SK-N-SH treated with all-trans-retinoic acid at 6 μM for 48 hours (cell line): ENCODE results near the gene REG1B.

Experiments used
- ATAC-seq: fragments of 200-7000 bp; cut with Tn5 transposase; 3 replicates; pipeline ENCODE4 v1.9.1; 2020; ENCODE audit warnings: mild to moderate bottlenecking, moderate library complexity
- CSDC2 ChIP-seq: fragments of 250-450 bp; sonication (Bioruptor Pico); IDR thresholded peaks from 2 replicates; pipeline ENCODE4 v1.5.0; 2020; ENCODE audit warnings: mild to moderate bottlenecking, moderate library complexity
- ESRRG ChIP-seq: fragments of 250-450 bp; sonication (Bioruptor Pico); IDR thresholded peaks from 2 replicates; pipeline ENCODE4 v1.6.1; 2021; ENCODE audit warnings: mild to moderate bottlenecking
- GLIS3 ChIP-seq: fragments of 250-450 bp; sonication (Bioruptor Pico); IDR thresholded peaks from 2 replicates; pipeline ENCODE4 v1.5.0; 2020; ENCODE audit warnings: mild to moderate bottlenecking, moderate library complexity
- OSR1 ChIP-seq: fragments of 250-450 bp; sonication (Bioruptor Pico); IDR thresholded peaks from 2 replicates; pipeline ENCODE4 v1.8.0; 2022; ENCODE audit warnings: moderate library complexity, mild to moderate bottlenecking, inconsistent platforms
- PPARA ChIP-seq: fragments of 250-450 bp; sonication (Bioruptor Pico); IDR thresholded peaks from 2 replicates; pipeline ENCODE4 v1.5.0; 2020; ENCODE audit warnings: mild to moderate bottlenecking, borderline replicate concordance
- RARB ChIP-seq: fragments of 250-450 bp; sonication (Bioruptor Pico); IDR thresholded peaks from 2 replicates; pipeline ENCODE4 v1.8.0; 2021; ENCODE audit warnings: mild to moderate bottlenecking, moderate library complexity
- SNAI2 ChIP-seq: fragments of 250-450 bp; sonication (Bioruptor Pico); IDR thresholded peaks from 2 replicates; pipeline ENCODE4 v1.5.0; 2020; ENCODE audit warnings: mild to moderate bottlenecking, moderate library complexity
- TCF4 ChIP-seq: fragments of 250-450 bp; sonication (Bioruptor Pico); IDR thresholded peaks from 2 replicates; pipeline ENCODE4 v1.8.0; 2021; ENCODE audit warnings: mild to moderate bottlenecking, moderate library complexity, borderline replicate concordance
- TOX ChIP-seq: fragments of 250-450 bp; sonication (Bioruptor Pico); IDR thresholded peaks from 2 replicates; pipeline ENCODE4 v1.8.0; 2021; ENCODE audit warnings: mild to moderate bottlenecking, moderate library complexity, borderline replicate concordance
- ZC3H10 ChIP-seq: fragments of 250-450 bp; sonication (Bioruptor Pico); IDR thresholded peaks from 2 replicates; pipeline ENCODE4 v1.5.1; 2021; ENCODE audit warnings: mild to moderate bottlenecking, moderate library complexity
- ZFP3 ChIP-seq: fragments of 250-450 bp; sonication (Bioruptor Pico); IDR thresholded peaks from 2 replicates; pipeline ENCODE4 v1.5.0; 2020; ENCODE audit warnings: mild to moderate bottlenecking, moderate library complexity
- ZFP30 ChIP-seq: fragments of 450-650 bp; formaldehyde crosslinking; IDR thresholded peaks from 2 replicates; pipeline ENCODE4 v1.5.0; 2022; ENCODE audit warnings: mild to moderate bottlenecking, moderate library complexity
- ZNF565 ChIP-seq: fragments of 450-650 bp; formaldehyde crosslinking; conservative IDR thresholded peaks from 2 replicates; pipeline ENCODE4 v1.5.0; 2020; ENCODE audit warnings: low read depth, mild to moderate bottlenecking, moderate library complexity
- ZNF70 ChIP-seq: fragments of 450-650 bp; formaldehyde crosslinking; IDR thresholded peaks from 2 replicates; pipeline ENCODE4 v1.5.0; 2020; ENCODE audit warnings: mild to moderate bottlenecking, moderate library complexity
- ZNF8 ChIP-seq: fragments of 450-650 bp; formaldehyde crosslinking; IDR thresholded peaks from 2 replicates; pipeline ENCODE4 v1.5.0; 2020; ENCODE audit warnings: mild to moderate bottlenecking, moderate library complexity
- TF ChIP-seq, protein P1 (sequence below): fragments of 250-450 bp; sonication (Bioruptor Pico); IDR thresholded peaks from 2 replicates; pipeline ENCODE4 v1.5.1; 2020; ENCODE audit warnings: low read depth, mild to moderate bottlenecking, moderate library complexity
- TF ChIP-seq, protein P2 (sequence below): fragments of 250-450 bp; sonication (Bioruptor Pico); IDR thresholded peaks from 2 replicates; pipeline ENCODE4 v1.8.0; 2020; ENCODE audit warnings: mild to moderate bottlenecking, moderate library complexity, borderline replicate concordance
- TF ChIP-seq, protein P3 (sequence below): fragments of 250-450 bp; sonication (Bioruptor Pico); IDR thresholded peaks from 2 replicates; pipeline ENCODE4 v1.5.1; 2021; ENCODE audit warnings: mild to moderate bottlenecking, moderate library complexity
- TF ChIP-seq, protein P4 (sequence below): fragments of 250-450 bp; sonication (Bioruptor Pico); IDR thresholded peaks from 2 replicates; pipeline ENCODE4 v1.5.0; 2020; ENCODE audit warnings: mild to moderate bottlenecking, moderate library complexity

Gene REG1B

DNA sequence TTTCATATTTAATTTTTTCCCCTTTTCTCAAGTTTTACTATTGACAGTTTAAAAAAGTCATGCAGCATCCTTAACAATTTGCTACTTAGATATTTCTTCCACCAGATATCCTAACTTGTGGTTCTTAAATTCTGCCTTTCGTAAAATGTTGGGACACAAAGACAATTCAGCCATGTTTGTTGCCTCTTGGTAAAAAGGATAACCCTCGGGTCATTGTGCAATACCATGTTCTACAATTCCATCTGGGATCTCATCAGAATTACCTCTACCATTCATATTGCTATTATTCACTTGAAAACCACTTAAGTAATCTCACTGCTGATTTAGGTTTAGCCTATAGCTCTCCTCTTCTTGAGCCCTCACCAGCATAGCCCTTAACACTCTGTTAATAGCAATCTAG is 13.2 kb upstream of the REG1B start:
- ATAC-seq = no peak
- TF ChIP-seq TCF4 (CRISPR knock-in tag) = no peak
- TF ChIP-seq RARB (CRISPR knock-in tag) = no peak
- no peak for TF ChIP-seq ZNF70 (CRISPR knock-in tag)
- TF ChIP-seq ZFP3 (CRISPR knock-in tag) = no peak
- TF ChIP-seq ZC3H10 (CRISPR knock-in tag) = no peak
- no peak for TF ChIP-seq SNAI2 (CRISPR knock-in tag)
- TF ChIP-seq, protein P1, sequence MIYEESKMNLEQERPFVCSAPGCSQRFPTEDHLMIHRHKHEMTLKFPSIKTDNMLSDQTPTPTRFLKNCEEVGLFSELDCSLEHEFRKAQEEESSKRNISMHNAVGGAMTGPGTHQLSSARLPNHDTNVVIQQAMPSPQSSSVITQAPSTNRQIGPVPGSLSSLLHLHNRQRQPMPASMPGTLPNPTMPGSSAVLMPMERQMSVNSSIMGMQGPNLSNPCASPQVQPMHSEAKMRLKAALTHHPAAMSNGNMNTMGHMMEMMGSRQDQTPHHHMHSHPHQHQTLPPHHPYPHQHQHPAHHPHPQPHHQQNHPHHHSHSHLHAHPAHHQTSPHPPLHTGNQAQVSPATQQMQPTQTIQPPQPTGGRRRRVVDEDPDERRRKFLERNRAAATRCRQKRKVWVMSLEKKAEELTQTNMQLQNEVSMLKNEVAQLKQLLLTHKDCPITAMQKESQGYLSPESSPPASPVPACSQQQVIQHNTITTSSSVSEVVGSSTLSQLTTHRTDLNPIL (CRISPR knock-in tag) = no peak
- TF ChIP-seq PPARA (CRISPR knock-in tag) = no peak
- TF ChIP-seq, protein P2, sequence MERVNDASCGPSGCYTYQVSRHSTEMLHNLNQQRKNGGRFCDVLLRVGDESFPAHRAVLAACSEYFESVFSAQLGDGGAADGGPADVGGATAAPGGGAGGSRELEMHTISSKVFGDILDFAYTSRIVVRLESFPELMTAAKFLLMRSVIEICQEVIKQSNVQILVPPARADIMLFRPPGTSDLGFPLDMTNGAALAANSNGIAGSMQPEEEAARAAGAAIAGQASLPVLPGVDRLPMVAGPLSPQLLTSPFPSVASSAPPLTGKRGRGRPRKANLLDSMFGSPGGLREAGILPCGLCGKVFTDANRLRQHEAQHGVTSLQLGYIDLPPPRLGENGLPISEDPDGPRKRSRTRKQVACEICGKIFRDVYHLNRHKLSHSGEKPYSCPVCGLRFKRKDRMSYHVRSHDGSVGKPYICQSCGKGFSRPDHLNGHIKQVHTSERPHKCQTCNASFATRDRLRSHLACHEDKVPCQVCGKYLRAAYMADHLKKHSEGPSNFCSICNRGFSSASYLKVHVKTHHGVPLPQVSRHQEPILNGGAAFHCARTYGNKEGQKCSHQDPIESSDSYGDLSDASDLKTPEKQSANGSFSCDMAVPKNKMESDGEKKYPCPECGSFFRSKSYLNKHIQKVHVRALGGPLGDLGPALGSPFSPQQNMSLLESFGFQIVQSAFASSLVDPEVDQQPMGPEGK (CRISPR knock-in tag) = no peak
- TF ChIP-seq ESRRG (CRISPR knock-in tag) = no peak
- TF ChIP-seq ZFP30 (CRISPR knock-in tag) = no peak
- no peak for TF ChIP-seq TOX
- TF ChIP-seq, protein P3, sequence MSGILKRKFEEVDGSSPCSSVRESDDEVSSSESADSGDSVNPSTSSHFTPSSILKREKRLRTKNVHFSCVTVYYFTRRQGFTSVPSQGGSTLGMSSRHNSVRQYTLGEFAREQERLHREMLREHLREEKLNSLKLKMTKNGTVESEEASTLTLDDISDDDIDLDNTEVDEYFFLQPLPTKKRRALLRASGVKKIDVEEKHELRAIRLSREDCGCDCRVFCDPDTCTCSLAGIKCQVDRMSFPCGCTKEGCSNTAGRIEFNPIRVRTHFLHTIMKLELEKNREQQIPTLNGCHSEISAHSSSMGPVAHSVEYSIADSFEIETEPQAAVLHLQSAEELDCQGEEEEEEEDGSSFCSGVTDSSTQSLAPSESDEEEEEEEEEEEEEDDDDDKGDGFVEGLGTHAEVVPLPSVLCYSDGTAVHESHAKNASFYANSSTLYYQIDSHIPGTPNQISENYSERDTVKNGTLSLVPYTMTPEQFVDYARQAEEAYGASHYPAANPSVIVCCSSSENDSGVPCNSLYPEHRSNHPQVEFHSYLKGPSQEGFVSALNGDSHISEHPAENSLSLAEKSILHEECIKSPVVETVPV (CRISPR knock-in tag) = no peak
- TF ChIP-seq, all 23 proteins: peak for 0

DNA sequence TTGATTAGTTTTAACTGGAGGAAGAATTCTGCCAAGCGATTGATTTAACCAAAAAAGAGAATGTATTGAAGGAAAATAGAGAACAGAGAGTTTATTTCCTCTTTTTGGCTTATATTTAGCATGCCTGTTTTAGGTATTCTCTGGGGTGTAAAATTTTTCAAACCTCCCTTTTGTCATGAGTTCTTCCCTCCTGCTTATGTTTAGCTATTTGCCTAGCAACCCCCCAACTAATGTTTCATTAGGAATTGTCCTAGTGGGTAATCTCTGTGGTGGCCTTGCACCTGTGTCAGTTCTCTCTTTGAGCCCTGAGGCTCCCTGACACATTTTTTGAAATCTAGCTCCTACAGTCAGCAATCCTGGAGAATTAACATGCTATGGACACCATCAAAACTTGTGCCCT is 12.5 kb upstream of the REG1B start:
- no peak for TF ChIP-seq OSR1 (CRISPR knock-in tag)
- TF ChIP-seq, all 23 proteins: peak for 0
- no peak for ATAC-seq

DNA sequence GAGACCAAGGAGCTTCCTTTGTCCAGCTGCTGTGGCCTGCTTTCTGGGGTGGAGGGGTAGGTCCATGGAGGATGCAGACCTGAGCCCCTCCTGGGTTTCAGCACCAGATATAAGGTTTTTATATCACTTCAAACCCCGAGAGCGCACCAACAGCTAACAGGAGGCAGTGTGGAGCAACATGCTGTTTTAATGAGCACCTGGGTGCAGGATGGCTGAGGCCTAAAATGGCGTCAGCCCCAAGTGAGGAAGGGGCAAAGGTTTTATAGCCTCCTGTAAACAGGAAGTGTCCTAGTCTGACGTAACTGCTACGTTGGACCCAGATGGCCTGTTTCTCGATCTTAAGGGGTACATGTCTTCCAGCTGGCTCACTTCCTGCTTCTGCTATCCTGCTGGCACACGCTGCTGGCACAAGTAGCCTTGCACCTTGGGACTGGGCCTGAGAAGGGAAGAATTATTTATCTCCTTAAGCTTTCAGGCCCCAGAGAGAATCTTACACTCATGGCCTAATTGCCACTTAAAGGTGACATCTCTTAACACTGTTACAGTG is 11.4 kb upstream of the REG1B start:
- no peak for TF ChIP-seq CSDC2 (CRISPR knock-in tag)
- no peak for TF ChIP-seq ESRRG (CRISPR knock-in tag)
- TF ChIP-seq, protein P4, sequence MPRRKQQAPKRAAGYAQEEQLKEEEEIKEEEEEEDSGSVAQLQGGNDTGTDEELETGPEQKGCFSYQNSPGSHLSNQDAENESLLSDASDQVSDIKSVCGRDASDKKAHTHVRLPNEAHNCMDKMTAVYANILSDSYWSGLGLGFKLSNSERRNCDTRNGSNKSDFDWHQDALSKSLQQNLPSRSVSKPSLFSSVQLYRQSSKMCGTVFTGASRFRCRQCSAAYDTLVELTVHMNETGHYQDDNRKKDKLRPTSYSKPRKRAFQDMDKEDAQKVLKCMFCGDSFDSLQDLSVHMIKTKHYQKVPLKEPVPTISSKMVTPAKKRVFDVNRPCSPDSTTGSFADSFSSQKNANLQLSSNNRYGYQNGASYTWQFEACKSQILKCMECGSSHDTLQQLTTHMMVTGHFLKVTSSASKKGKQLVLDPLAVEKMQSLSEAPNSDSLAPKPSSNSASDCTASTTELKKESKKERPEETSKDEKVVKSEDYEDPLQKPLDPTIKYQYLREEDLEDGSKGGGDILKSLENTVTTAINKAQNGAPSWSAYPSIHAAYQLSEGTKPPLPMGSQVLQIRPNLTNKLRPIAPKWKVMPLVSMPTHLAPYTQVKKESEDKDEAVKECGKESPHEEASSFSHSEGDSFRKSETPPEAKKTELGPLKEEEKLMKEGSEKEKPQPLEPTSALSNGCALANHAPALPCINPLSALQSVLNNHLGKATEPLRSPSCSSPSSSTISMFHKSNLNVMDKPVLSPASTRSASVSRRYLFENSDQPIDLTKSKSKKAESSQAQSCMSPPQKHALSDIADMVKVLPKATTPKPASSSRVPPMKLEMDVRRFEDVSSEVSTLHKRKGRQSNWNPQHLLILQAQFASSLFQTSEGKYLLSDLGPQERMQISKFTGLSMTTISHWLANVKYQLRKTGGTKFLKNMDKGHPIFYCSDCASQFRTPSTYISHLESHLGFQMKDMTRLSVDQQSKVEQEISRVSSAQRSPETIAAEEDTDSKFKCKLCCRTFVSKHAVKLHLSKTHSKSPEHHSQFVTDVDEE (CRISPR knock-in tag) = no peak
- no peak for TF ChIP-seq ZC3H10 (CRISPR knock-in tag)
- no peak for TF ChIP-seq PPARA (CRISPR knock-in tag)
- TF ChIP-seq ZNF565 (CRISPR knock-in tag) = no peak
- TF ChIP-seq TCF4 (CRISPR knock-in tag) = no peak
- TF ChIP-seq ZNF8 (CRISPR knock-in tag) = no peak
- ATAC-seq = no peak

DNA sequence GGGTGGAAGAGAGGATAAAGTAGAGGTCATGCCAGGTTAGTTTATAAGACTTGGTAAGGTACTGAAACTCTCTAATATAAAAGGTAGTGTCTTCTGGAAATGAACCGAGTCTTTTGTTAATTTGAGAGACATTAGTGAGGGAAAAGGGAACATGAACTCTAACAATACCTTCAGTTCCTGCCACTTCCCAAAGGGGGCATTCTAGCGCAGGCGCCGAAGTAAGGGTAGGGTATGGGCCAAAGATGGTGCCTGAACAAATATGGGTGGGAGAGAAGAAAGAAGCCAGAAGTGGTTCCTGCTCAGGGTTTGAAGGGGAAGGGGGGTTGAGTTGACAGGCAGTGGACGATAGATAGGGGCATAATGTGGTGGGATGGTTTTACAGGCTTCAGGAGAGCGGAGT is 10.1 kb upstream of the REG1B start:
- TF ChIP-seq ESRRG (CRISPR knock-in tag) (no peak), ZFP30 (CRISPR knock-in tag) (no peak), GLIS3 (no peak), CSDC2 (CRISPR knock-in tag) (no peak), ZC3H10 (CRISPR knock-in tag) (no peak), ZNF70 (CRISPR knock-in tag) (no peak)
- TF ChIP-seq, protein P1 (CRISPR knock-in tag) = no peak
- TF ChIP-seq, protein P2 (CRISPR knock-in tag) = no peak
- TF ChIP-seq, all 23 proteins: peak for 0
- no peak for ATAC-seq
